Fibroblast of the conjunctiva (primary cell): Measurements from ENCODE around the gene LIPG.

Experiments used
- DNase-seq: peaks from one replicate; pipeline ENCODE4 v3.0.0-alpha.2; 2010; ENCODE audit warnings: low read depth

Gene LIPG

DNA sequence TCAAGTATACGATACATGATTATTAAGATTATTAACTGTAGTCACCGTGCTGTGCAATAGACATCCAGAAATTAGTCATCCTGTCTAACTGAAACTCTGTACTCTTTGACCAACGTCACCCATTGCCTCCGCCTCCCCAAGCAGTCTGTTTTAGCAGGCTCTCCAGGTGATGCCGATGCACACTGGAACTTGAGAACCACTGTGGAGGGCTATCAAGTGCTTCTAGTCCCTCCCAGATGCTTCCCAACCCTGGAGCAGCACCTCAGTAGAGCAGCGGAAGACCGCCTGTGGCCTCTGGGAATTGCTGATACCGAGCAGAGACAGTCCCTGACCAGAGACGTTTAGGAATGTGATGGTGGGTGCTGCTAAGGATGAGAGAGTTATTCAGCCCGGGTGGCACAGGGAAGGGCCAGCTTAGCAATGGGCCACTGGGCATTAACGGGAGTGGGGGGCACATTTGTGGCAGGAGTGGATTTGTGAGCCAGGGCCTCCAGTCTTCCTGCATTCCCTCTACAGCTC, 50.7 kb downstream of the LIPG start:
- no peak for DNase-seq

DNA sequence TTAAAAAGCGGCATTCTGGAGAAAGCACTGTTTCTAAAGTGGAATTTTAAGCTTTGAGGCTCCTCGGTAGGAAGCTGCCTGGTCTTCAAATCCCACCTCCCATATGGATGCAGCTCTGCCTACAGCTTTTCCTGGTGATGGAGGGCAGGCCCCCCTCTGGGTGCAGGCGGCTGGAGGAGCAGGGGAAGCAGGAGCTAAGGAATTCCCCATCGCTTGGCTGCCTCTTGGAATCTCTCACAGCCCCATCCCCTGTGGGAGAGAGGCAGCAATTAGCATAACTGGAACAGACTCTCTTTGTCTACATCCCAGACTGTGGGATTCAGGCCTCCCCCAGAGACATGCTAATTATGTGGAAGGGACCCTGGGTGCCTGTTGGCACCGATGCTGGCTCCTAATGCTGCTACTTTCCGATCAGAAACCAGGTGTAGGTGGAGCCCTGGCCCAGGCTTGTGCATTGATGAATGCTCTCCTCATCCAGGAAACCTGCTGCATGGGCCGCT, 51.3 kb downstream of the LIPG start:
- no peak for DNase-seq

DNA sequence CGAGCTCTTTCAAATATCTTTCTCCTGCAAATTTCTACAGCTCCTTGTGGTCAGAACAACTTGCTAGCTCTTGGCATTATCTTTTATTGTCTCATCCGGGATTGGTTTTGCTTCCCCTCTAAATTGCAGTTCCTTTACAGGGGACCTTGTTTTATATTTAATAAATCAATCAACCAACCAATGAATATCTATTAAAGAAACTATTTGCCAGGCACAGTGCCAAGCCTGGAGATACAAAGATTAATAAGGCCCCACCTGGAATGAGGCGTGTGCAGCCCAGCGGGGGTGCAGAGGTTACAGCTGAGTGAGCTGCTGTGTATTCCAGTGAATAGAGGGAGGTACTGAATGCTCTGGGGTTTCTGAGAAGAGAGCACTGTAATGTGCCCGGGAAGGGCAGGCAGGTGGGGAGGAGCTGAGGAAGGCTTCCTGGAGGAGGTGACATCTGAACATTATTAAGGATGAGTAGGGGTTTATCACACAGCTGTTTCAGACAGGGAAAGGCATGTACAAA, 51.8 kb downstream of the LIPG start:
- DNase-seq, result no peak

DNA sequence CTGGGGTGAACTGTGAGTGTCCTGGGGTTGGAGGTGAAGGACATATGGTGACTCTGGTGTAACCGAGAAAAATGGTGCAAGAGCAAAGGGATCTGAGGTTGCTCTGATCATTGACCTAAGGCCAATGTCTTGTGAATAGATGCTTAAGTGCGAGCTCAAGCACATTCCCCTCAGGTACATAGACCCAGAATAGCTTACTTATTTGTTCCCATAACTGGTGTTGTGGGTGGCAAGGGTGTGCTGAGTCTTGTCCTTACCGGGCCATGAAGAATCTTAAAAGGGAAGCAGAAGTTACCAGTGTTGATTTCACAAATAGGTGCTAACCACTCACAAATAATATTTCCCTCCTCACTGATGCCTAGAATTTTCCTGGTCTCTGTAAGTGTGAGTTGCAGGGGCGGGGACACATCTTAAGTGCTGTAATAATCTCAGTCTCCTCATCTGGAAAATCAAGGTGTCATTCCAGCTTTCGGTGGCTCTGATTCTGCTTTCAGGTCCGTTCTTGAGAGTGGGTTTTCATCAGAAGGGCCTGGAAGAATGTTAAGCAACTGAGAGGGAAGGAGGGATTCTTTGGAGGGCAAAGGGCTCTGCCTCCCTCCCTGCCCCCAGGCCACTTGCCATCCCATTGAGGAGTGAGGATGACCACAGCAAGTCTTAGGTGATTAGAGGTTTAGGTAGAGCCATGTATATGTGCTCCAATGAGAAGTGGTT, 54.9 kb downstream of the LIPG start:
- no peak for DNase-seq

DNA sequence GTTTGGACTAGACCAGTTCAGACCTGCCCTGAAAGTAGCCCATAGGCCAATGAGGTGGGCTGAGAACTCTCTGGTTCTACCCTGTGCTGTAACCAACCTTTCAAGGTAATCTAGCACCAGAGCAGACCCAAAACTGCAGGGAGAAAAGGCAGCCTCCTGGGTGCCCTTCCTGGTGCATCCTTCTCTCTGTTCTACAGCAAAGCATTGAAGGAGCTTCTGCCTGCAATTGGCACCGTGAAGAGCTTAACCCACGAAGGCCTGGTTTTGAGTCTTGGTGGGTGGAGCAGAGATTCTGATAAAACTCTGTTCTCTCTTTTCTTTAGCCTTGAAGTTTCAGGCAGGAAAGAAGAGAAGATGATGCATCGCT, 55.5 kb downstream of the LIPG start:
- no peak for DNase-seq

DNA sequence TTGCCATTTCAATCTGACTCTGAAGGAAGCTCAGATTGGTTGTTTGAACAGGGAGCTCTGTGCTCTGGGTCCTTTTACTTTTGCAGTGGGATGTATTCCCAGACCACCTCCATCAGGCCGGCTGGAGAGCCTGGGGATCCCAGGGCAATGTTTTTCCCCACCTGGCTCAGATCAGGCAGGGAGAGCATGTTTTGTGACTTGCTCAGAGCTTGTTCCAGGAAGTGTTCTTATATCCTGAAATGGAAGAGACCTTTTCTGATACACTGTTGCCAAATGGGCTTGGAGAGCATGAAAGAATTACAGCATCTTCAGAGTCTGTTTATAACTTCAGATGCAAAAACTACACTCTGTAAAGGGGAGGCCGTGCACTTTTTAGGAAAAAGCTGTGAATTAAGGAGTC, 56.0 kb downstream of the LIPG start:
- no peak for DNase-seq

DNA sequence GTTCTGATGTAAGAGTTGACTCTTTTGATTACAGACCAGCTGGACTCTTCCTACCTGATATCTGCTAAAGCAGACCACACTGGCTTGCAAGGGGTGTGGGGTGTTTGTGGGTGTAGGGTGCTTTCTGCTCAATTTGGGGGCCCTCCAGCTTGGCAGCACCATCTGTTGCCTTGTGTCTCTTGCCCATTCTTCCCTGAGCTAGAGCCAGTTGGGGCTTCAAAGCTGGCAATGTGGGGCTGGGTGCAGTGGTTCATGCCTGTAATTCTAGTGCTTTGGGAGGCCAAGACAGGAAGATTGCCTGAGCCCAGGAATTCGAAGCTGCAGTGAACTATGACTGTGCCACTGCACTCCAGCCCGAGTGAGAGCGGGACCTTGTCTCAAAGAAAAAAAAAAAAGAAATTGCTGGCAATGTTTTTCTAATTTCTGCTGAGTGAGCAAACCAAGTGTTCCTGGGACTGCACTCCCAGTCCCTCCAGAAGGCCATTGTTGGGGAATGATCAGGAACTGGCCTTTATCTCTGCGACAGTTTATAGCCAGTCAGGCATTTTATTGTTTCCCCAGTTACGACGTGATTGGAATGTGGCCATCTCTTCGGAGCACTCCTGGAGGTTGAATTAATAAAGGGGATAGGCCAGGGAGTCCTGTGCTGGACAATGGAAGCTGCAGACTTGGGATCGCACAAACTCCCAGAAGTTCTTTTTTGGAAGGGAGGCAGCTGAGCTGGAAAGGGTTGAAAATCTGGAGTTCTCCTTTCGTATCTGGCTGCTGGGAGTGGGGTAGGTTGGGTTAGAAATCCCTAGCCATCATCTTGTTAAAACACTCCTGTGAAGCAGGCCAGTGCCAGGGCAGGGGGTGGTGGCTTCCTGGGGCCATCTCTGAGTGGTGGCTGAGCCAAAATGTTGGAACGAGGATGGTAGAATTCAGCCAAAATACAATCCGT, 57.2 kb downstream of the LIPG start:
- DNase-seq, result no peak

DNA sequence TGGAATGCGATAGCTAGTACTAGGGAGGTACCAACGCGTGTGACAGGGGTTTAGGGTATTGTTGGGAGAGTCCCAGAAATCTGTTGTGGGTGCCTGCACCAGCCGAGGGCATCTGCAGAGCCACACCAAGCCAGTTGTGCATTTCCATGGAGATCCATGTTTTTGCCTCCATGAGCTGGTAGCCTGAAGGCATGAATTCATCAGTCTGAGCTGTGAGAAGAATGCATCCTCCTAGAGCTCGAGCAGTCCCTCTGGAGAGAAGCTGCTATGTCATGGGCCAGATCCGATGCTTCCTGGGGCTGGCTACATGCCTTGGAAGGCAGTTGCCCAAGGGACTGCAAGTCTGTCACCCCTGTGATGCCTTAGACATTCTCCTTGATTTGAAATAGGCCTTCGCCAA, 57.9 kb downstream of the LIPG start:
- DNase-seq, result no peak

DNA sequence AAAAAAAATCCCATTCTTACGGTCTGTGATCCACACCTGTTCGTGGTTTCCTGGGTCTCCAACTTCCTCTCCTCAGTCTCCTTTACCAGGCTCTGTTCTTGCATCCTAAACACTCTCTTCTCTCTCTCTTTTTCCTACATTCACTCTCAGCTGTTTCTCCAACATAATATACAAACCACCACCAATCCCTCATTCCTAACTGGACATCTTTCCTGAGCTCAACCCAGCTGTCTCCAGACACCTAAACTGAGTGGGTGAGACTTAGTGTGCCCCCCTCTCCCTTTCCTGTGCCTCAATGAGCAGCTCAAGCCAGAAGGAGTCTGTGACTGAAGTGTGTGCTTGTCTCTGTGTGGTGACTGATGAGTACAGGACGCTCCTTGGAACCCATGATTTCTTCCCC, 59.4 kb downstream of the LIPG start:
- DNase-seq, result no peak

DNA sequence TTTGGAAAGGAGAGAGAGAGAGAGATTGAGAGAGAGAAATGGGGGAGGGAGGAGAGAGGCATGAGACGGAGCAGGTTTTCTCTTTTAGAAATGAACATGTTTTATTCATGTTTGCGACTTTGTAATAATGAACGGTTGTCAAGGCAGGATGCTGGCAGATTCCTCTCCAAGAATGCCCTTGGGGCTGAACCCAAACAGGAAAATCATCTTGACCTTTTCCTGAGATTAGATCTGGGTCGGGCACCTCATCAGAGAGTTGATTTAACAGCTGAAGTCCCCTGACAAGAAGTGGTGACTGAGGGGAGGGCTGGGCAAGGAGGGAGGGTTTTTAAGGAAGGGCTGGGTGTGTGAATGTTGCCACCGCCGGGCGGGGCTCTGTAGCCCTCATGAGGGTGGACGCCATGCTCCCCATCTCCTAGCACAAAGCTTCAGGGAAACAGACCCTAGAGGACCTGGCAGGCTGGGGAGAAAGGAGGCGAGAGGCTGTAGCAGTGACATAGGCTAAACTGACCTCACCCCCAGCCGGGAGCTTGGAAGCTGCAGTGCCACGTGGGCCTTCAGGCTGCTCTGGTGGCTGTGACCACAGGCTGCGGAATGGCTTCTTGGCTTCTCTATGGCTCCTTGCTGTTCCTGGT, 60.0 kb downstream of the LIPG start:
- DNase-seq, result no peak

DNA sequence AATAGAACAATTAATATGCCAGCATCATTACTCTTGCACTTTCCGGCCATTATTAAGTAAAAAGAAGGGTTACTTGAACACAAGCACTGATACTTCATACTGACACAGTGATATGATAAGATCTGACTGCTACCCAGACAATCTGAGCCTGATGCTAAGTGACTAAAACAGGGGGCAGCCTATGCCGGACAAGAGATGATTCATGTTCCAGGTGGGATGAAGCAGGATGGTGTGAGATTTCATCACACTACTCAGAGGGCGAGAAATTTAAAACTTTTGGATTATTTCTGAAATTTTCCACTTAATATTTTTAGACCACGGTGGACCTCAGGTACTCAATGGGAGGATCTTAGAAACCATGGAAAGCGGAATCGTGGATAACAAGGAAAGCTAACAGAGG, 61.7 kb downstream of the LIPG start:
- no peak for DNase-seq

DNA sequence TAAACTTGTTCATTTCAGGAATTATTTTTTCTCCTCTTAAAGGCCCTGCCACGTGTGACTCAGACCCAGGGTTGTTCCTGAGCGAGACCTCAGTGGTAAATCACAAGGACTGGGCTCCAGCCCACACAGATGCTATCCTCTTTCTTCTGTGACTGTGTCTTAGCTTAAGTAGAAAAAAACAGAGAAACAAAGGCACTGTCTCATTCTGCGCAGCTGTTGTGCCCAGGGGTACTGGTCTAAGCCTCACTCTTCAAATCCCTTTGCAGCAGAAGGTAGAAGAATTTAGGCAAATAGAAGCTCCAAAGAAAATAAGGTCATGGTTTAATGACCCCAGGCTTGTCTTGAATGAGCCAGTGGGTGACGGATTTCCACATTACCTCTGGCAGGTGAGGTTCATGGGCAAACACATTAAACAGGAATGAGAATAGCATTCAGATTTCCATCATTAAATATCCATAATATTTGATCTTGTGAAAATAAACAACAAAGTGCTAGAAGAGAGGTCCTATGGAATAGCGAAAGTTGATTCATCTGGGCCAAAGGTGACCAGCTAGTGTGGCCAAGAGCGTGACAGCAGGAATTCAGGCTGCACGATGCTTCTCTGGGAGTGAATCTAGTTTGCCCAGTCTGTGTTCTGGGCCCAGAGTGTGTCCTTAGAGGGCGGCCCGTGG, 63.3 kb downstream of the LIPG start:
- DNase-seq, result no peak

DNA sequence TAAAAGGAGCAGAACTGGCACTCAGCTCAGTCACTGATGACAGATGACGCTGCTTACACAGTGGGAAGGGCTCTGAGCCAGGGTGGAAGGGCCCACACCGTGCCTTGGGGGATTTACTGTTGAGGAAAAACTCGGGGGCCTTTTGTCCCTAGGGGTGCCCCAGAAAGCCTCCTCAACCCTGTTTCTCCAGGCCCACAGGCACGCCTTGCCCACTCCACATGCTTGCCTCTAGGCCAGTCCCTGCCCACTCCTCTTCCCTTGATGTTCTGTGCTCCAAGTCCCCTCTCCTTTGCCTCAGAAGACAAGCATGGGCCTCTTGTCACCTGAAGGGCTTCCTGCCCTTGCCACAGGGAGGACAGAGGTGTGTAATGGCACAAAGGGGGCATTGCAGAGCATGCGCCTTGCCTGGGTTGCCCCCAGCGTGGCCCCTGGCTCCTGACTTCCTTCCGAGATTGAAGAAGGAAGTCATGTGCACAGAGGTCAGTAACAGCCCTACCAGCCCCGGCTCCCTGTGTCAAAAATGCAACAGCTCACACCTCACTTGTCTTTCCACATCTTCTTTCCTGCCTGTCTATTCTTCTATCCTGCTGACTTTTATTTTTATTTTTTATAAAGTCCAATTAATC, 65.1 kb downstream of the LIPG start:
- DNase-seq, result no peak

DNA sequence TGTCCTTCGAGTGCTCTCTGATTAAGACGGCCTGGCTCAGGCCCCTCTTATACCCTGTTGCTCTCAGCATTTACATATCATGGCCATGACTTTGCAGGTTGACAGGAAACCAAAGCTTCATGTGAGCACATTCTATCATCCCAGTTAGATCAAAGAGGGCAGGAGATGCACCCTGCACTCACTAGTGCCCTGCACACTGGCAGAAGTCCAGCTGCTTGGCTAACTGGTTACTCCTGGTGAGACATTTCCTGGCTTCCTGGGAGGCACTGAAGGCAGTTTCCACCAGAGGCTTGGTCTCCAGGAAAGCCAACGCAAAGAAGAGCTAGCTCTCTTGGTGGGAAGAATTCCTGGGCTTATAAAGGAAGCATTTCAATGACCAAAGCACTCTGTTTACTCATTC, 66.3 kb downstream of the LIPG start:
- DNase-seq, result no peak

DNA sequence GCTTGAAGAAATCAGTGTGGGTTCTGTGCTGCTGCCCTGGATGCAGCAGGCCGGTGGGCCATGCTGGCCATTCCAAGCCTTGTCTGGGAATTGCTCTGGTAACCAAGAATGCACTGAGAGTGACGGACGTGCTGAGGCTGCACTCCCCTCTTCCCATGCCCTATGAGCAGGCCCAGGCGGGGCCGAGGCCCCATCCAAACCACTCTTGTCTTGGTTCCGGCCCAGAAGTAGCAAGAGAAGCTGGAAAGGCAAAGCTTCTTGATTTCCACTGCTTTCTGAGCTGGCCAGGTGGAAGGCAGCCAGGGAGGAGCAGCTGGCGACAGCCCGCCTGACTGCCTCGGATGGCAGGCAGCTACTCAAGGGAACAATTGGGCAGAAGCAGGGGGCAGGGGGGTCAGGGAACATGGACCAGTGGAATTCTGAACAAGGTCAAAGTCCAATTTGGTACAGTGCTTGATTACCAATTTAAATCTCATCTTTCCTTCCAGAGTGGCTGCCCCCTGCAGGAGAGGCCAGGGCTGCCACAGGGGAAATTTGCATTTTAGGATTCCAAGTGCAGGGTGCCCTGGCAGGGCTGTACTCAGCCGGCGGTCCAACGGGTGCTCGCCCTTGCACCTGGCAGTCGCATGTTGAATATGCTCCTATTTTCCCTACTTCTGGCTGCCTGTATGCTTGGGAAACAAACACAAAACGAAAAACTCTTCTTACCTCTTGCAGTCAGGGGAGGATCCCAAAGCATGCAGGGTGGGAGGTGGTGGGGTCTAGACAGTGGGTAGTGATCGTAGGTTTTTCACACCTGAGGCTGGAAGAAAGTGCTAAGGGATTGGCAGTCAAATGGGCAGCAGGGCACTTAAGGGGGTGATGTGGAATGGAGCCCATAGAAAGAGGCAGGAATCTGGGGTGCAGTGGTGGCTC, 67.3 kb downstream of the LIPG start:
- DNase-seq, result no peak

DNA sequence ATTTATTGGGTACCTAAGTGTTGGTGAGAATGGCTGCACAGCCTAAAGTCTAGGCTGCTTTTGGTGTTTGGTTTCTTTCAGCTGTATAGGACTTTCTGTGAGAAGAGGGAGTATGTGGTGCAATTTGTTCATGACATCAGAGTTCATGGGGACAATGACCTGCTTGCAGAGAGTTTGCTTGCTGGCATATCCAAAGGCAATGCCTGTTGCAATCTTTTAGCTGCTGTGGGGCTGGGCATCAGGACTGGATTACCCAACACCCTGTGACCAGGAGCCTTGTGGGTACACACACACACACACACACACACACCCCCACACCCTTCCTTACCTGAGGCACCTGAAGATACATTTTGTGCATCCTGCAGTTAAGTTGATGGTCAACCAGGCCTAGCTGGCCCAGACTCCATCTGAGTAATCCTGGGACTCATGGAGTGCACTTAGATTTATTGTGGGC, 68.4 kb downstream of the LIPG start:
- no peak for DNase-seq

DNA sequence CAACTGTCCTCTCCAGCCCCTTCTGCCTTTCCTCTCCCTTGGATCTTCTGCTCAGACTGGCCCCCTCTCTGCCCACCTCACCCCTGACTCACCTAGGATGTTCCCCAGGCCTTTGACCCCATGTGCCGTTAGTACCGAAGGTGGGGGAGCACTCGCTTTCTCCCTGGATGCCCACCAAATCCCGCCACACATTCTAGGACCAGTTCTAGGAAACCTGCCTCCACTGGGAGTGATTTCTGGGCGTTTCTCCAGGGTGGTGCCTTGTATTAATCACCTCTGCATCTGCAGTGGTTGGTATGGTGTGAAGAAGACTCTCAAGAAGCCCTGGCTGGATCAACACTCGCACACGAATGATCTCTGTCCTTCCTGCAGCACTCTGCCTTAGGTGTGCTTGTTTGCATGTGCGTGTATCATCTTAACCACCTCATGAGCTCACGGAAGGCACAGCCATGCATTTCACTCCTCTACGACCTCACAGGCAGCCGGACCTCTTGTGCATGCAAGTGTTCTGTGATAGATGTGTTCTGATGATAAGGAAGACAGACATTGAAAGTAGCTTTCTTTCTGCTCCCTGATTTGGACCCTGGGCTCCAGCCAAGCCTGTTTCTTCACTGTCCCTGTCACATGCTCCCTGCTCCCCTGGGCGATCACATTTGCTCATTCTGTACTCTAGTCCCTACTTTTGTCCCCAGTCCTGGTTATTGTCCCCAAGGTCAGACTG, 69.4 kb downstream of the LIPG start:
- no peak for DNase-seq

DNA sequence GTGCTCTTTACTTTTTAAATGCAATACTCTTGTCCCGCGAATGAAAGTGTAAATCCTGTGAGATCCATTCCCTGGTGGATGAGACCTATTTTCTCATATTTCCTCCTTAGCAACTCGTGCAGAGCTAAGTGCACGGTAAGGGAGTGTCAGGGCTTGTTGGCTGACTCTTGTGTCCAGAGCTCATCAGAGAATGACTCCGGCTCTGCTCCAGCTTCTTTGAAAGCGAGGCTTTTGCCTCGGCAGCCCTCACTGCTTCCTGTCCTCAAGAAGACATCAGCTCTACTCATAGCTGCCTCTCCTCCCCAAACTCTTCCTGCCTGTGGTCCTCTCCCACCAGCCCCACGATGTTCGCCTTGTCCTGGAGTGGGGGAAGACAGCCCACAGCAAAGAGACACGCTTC, 70.7 kb downstream of the LIPG start:
- DNase-seq, result no peak

DNA sequence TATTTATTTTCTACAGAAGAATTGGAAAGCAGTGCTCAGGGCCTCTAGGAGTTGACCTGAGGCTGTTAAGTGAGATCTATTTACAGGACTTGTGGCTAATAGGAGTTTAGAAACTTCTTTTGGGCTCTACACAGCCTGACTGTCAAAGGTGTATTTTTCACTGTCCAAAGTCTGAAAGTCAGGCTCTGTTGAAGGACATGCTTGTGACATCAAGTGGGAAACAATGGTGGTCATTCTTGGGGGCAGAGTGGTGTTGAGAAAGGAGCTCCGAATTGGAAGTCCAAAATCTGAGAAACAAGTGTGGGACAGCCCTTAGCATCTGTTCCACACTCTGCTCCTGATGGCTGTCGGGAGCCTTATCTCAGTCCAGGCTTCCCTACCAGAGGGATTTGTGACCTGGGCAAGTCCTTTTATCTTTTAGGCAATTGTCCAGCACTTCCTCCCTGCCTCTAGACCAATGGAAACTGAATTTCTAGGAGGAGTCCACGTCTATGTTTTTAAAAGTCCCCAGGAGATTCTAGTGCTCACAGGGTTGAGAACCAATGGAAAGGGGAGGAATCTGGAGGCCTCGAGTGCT, 76.4 kb downstream of the LIPG start:
- DNase-seq, result no peak
